HG02763 (cell line): ENCODE measurements around the gene RNF128.
"Not testable (repeated sequence)": the region's sequence is repeated elsewhere in the genome, so short reads cannot be mapped to it uniquely, and the experiment has no call there.

Experiments used
- ATAC-seq: cut with Tn5 transposase; IDR thresholded peaks from one replicate; pipeline ENCODE4 v1.9.1; 2021; ENCODE audit warnings: mild to moderate bottlenecking, moderate library complexity; ENCODE audit not compliant: unreplicated experiment

RNF128 gene

DNA sequence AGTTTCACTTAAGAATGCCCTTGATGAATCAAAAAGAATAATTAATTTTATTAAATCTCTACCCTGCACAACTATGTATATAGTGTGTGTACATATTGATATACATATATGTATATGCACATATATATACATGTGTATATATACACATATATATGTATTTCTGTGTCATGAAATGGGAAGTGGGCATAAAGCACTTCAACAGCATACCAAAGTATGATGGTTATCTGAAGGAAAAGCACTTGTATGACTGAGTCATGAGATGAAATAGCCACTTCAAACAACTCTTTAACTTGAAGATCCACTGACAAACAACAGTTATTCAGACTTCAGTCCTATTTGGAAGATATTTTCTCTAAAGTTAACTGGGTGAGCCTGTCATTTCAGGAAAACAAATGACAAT is 16.3 kb downstream of the RNF128 start:
- no peak for ATAC-seq

DNA sequence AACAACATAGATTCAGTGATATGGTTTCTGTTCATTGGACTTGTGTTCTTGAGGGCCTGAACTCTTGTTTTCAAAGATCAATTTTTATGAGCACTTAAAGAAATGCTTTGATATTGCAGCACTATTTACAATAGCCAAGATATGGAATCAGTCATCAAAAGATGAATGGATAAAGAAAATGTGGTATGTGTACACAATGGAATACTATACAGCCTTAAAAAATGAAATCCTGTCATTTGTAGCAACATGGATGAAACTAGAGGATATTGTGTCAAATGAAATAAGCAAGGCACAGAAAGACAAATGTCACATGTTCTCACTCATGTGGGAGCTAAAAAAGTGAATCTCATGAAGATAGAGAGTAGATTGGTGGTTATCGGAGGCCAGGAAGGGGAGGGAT is 21.9 kb downstream of the RNF128 start:
- no peak for ATAC-seq

- no peak for ATAC-seq
These were observed 24.9 kb downstream of the RNF128 start for GRCh38 chrX:106751407-106751806.

DNA sequence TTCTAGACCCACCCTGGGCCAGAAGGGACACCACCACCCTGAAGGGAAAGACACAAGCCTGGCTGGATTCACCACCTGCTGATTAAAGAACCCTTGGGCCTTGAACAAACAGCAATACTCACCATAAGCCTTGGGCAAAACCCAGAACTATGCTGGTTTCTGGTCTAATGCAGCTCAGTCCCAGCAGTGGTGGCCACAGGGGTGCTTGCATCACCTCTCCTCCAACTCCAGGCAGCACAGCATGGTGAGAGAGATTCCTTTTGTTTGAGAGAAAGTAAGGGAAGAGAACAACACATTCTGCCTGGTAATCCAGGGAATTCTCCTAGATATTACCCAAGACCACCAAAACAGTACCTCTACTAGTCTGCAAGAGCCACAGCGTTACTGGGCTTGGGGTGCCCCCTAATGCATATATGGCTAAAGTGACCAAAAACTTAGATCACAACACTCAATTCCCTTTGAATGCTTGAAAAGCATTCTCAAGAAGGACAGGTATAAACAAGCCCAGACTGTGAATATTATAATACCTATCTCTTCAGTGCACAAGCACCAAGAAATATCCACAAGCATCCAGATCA is 25.7 kb downstream of the RNF128 start:
- no peak for ATAC-seq

DNA sequence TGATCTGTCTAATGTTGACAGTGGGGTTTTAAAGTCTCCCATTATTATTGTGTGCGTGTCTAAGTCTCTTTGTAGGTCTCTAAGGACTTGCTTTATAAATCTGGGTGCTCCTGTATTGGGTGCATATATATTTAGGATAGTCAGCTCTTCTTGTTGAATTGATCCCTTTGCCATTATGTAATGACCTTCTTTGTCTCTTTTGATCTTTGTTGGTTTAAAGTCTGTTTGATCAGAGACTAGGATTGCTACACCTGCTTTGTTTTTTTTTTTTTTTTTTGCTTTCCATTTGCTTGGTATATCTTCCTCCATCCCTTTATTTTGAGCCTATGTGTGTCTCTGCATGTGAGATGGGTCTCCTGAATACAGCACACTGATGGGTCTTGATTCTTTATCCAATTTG is 42.8 kb downstream of the RNF128 start:
- not testable (repeated sequence) for ATAC-seq

GRCh38 chrX:106774981-106775380 is 48.5 kb downstream of the RNF128 start:
- ATAC-seq: no peak

- no peak for ATAC-seq
These were observed 53.8 kb downstream of the RNF128 start for GRCh38 chrX:106780264-106780663.

DNA sequence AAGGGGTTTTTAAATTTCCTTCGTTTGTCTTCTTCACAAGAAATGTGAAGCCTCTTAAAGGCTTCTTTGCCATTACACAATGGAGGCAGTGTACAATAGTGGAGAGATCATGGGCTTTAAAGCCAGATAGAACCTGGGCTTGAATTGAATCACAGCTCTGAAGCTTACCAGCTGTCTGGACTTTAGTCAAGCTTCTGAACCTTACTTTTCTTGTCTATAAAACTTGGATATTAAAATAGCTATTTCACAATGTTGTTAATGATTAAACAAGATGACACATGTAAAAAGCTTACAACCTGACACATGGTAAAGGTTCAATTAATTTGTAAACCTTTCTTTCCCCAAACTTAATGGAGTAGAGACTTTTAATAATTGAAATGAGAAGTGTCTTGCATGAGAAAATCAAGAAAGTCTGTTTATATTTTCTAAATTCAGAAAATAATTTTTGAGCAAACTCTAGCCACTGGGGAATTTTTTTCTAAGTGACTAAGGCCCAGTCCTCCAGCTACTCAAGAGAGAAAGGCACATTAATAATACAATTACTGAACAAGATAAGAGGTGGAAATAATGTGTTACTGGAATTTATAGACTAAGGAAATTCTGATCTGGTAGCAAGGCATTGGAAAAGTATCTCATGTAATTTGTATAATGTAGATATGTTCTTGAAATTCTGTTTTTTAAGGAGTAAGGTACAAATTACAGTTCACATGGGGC is 54.3 kb downstream of the RNF128 start:
- no peak for ATAC-seq

DNA sequence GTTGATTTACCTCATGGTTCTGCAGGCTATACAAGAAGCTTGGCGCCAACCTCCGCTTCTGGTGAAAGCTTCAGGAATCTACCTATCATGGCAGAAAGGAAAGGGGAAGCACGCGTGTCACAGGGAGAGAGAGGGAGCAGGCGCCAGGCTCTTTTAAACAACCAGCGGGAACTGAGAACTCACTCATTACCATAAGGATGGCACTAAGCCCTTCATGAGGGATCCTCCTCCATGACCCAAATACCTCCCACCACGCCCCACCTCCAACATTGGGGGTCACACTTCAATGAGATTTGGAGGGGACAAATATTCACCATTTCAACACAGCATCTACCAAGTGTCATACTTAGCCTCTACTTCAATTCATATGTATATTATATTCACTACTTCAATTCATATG is 57.2 kb downstream of the RNF128 start:
- ATAC-seq: no peak

GRCh38 chrX:106791495-106791894 is 65.0 kb downstream of the RNF128 start:
- ATAC-seq: no peak

GRCh38 chrX:106802063-106802387 is 75.5 kb downstream of the RNF128 start:
- ATAC-seq: peak; percentile 23

DNA sequence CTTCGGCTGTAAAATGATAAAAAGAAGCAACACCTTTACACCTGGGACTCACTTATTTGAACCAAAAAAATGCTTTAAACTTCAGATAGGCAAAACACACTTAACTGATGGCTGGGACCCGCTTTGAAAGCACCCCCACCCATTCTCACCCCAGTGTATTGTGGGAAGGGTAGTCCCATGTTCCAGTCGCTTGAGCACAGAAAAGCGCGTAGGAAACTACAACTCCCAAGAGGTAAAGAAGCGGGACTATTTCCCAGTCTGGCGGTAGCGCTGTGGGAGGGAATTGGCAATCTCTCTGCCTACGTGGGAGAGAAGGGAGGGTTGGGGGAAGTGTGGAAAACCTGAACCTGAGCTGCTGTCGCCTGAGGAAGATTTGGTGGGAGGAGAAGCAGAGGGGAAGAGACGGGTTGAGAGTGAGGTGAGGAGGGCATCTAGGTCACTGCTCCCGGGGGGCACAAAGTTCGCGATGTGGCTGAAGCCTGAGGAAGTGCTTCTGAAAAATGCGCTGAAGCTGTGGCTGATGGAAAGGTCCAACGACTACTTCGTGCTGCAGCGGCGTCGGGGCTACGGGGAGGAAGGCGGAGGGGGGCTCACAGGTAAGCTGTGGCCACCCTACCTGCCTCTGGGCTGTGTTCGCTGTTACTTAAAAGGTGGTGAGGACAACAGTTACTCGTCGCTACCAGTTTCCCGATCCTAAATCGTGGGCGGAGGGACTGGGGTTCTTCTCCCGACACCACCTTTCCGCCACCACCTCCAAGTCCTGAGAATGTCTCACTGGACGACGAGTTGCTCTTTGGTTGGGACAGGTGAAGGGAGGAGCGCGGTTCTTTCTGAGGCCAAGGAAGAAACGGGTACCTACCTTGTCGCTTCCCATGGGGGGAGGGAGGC is 76.1 kb downstream of the RNF128 start, which contains the start of gene TBC1D8B:
Gene TBC1D8B (plus strand): TSS at position 286 of the 888 bp plus-strand sequence. CDS start 181 bp downstream, at position 467.
- ATAC-seq: peak; percentile 98

- no peak for ATAC-seq
These were observed 84.8 kb downstream of the RNF128 start for GRCh38 chrX:106811131-106811910.

- ATAC-seq: not testable (repeated sequence)
These were observed 86.4 kb downstream of the RNF128 start for GRCh38 chrX:106812930-106813329.

DNA sequence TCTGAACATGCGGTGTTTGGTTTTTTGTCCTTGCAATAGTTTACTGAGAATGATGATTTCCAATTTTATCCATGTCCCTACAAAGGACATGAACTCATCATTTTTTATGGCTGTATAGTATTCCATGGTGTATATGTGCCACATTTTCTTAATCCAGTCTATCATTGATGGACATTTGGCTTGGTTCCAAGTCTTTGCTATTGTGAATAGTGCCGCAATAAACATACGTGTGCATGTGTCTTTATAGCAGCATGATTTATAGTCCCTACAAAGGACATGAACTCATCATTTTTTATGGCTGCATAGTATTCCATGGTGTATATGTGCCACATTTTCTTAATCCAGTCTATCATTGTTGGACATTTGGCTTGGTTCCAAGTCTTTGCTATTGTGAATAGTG is 87.6 kb downstream of the RNF128 start:
- ATAC-seq: not testable (repeated sequence)
